HuH-7.5 (cell line): Measurements from ENCODE around the gene SETD3.
"Not testable (repeated sequence)": the region's sequence is repeated elsewhere in the genome, so short reads cannot be mapped to it uniquely, and the experiment has no call there.

Source experiments
- DNase-seq: peaks from one replicate; pipeline ENCODE4 v3.0.0; 2011; ENCODE audit warnings: low spot score

Gene SETD3

GRCh38 chr14:99360774-99361595, 119.7 kb downstream of the SETD3 start:
- no peak for DNase-seq

- DNase-seq = no peak
These were observed 120.8 kb downstream of the SETD3 start for GRCh38 chr14:99359906-99360305.

- no peak for DNase-seq
These were observed 122.7 kb downstream of the SETD3 start for GRCh38 chr14:99357916-99358390.

- DNase-seq = no peak
These were observed 123.3 kb downstream of the SETD3 start for GRCh38 chr14:99357151-99357915.

GRCh38 chr14:99356031-99356608, 124.5 kb downstream of the SETD3 start:
- no peak for DNase-seq

GRCh38 chr14:99354166-99354875, 126.3 kb downstream of the SETD3 start:
- DNase-seq = no peak

GRCh38 chr14:99352688-99353280, 127.9 kb downstream of the SETD3 start:
- no peak for DNase-seq

- no peak for DNase-seq
These were observed 129.3 kb downstream of the SETD3 start for GRCh38 chr14:99351166-99352007.

- DNase-seq = no peak
These were observed 129.9 kb downstream of the SETD3 start for GRCh38 chr14:99350751-99351150.

- no peak for DNase-seq
These were observed 130.8 kb downstream of the SETD3 start for GRCh38 chr14:99349721-99350495.

GRCh38 chr14:99348816-99349614, 131.6 kb downstream of the SETD3 start:
- no peak for DNase-seq

GRCh38 chr14:99348231-99348630, 132.4 kb downstream of the SETD3 start:
- DNase-seq = not testable (repeated sequence)
